Neutrophil (primary cell): ENCODE data around the gene DUOXA2.

Source experiments
- H3K27ac ChIP-seq: fragments of 200-600 bp; sonication (generic); 2 replicates; pipeline ENCODE4 v1.5.1; 2016; ENCODE audit warnings: mild to moderate bottlenecking, moderate library complexity
- H3K27me3 ChIP-seq: fragments of 200-600 bp; sonication (generic); 2 replicates; pipeline ENCODE4 v1.6.0; 2016; ENCODE audit warnings: mild to moderate bottlenecking
- H3K36me3 ChIP-seq: fragments of 200-600 bp; sonication (generic); 2 replicates; pipeline ENCODE4 v1.5.1; 2017
- H3K4me1 ChIP-seq, 2 experiments: fragments of 200-600 bp in 1 of 2; sonication (generic) in 1 of 2; 1 replicate in 1 of 2; 2 replicates in 1 of 2; pipeline versions ENCODE4 v1.5.1 to v1.6.1; 2013 to 2016; ENCODE audit warnings: low read depth in 1 of 2, low read length in 1 of 2, mild to moderate bottlenecking in 1 of 2, moderate library complexity in 1 of 2; ENCODE audit not compliant: control insufficient read depth in 1 of 2, insufficient read depth in 1 of 2
- H3K4me3 ChIP-seq, 2 experiments: fragments of 200-600 bp in 1 of 2; sonication (generic) in 1 of 2; 1 replicate in 1 of 2; 2 replicates in 1 of 2; pipeline ENCODE4 v1.5.1; 2013 to 2016; ENCODE audit warnings: low read depth in 1 of 2, low read length in 1 of 2, mild to moderate bottlenecking in 1 of 2, moderate library complexity in 1 of 2
- H3K9me3 ChIP-seq: fragments of 200-600 bp; sonication (generic); 2 replicates; pipeline ENCODE4 v1.5.1; 2016
- CTCF ChIP-seq: fragments of 200-600 bp; sonication (generic); IDR thresholded peaks from 2 replicates; pipeline ENCODE4 v1.5.1; 2016; ENCODE audit warnings: antibody characterized with exemption

Gene DUOXA2

GRCh38 chr15:45141386-45141785, 27.3 kb downstream of the DUOXA2 start:
- Histone ChIP-seq H3K27me3 (peaks cover 18% of the 10 kb centered on the region), H3K9me3 (no peaks in the 10 kb centered on the region), H3K4me1 (no peaks in the 10 kb centered on the region), H3K27ac (no peak overlapping the region), H3K36me3 (no peaks in the 10 kb centered on the region), H3K4me3 (no peak overlapping the region)
- no peak for TF ChIP-seq CTCF

GRCh38 chr15:45143056-45143455, 28.9 kb downstream of the DUOXA2 start:
- H3K27me3 ChIP-seq = peaks cover 3% of the 10 kb centered on the region
- H3K9me3 ChIP-seq = no peaks in the 10 kb centered on the region
- no peaks in the 10 kb centered on the region for H3K4me1 ChIP-seq
- no peak for TF ChIP-seq CTCF
- no peak overlapping the region for H3K4me3 ChIP-seq
- no peak overlapping the region for H3K27ac ChIP-seq
- no peaks in the 10 kb centered on the region for H3K36me3 ChIP-seq

GRCh38 chr15:45143946-45144345, 29.8 kb downstream of the DUOXA2 start:
- Histone ChIP-seq H3K27me3 (no peaks in the 10 kb centered on the region), H3K36me3 (no peaks in the 10 kb centered on the region), H3K4me1 (no peaks in the 10 kb centered on the region), H3K27ac (no peak overlapping the region), H3K9me3 (no peaks in the 10 kb centered on the region), H3K4me3 (no peak overlapping the region)
- no peak for TF ChIP-seq CTCF

GRCh38 chr15:45144775-45145174, 30.6 kb downstream of the DUOXA2 start:
- Histone ChIP-seq H3K27me3 (no peaks in the 10 kb centered on the region), H3K4me1 (no peaks in the 10 kb centered on the region), H3K9me3 (no peaks in the 10 kb centered on the region), H3K27ac (no peak overlapping the region), H3K4me3 (no peak overlapping the region), H3K36me3 (no peaks in the 10 kb centered on the region)
- no peak for TF ChIP-seq CTCF

GRCh38 chr15:45146405-45146804, 32.3 kb downstream of the DUOXA2 start:
- no peaks in the 10 kb centered on the region for H3K9me3 ChIP-seq
- H3K4me3 ChIP-seq = no peak overlapping the region
- no peaks in the 10 kb centered on the region for H3K4me1 ChIP-seq
- H3K27ac ChIP-seq = no peak overlapping the region
- no peaks in the 10 kb centered on the region for H3K27me3 ChIP-seq
- no peak for TF ChIP-seq CTCF
- no peaks in the 10 kb centered on the region for H3K36me3 ChIP-seq

- Histone ChIP-seq H3K27ac (no peak overlapping the region), H3K36me3 (peaks cover 10% of the 10 kb centered on the region), H3K4me1 (no peaks in the 10 kb centered on the region), H3K4me3 (no peak overlapping the region), H3K27me3 (no peaks in the 10 kb centered on the region), H3K9me3 (no peaks in the 10 kb centered on the region)
- TF ChIP-seq CTCF = no peak
These were observed 33.5 kb downstream of the DUOXA2 start for GRCh38 chr15:45147606-45148005.
